ENCODE measurements around the gene ARL10. TPM values are rescaled to one million over a fixed set of nuclear protein-coding genes. Genes with fewer than 3 reads are reported as not detected.

ARL10 gene, protein sequence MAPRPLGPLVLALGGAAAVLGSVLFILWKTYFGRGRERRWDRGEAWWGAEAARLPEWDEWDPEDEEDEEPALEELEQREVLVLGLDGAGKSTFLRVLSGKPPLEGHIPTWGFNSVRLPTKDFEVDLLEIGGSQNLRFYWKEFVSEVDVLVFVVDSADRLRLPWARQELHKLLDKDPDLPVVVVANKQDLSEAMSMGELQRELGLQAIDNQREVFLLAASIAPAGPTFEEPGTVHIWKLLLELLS
- 10 to 100 TPM in 1 of 2 donors, 1 to 10 TPM in 1; 7.5 to 14.0 TPM for total RNA-seq

DNA sequence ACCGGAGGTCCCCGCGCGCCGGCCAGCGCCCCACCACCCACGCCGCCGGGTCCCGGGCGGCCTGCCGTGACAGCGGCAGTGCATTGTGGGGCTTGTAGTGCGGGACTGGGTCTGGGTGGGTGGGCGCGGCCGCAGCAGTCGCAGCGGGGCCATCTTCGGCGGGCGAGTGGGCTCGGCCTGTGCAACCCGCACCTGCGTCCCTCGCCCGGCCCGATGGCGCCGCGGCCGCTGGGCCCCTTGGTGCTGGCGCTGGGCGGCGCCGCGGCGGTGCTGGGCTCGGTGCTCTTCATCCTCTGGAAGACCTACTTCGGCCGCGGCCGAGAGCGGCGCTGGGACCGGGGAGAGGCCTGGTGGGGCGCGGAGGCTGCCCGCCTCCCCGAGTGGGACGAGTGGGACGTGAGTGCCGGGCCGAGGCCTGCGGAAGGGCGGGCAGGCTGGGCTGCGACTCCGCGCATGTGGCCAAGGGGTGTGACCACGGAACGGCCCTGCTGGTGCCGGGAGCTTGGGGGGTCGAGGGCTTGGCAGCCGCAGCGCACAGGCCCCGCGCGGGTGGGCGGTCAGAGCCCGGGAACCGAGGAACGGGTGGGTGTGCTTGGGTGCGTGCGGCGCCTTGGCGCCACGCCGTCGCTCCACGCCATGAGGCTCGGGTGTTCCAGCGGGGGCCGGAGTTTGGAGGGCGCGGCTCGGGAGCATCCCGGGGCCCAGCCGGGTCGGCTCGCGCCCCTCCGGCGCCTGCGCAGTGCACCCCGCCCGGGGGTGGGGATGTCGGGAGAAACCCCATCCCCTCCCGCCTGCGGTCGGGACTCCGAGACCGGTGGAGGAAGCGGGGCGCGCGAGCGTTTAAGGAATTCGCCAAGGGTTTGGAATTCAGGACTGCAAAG, at the start of gene ARL10:
ARL10 (plus strand) TSS at position 137 of the 881 bp plus-strand sequence; CDS start at position 214, 77 bp downstream.
- Mint-ChIP-seq H3K27me3 (ENCODE audit: low read depth) (no peaks in the 10 kb centered on the region), H3K36me3 (ENCODE audit: insufficient read depth in 2 of 2) (peaks cover 5 to 10% of the 10 kb centered on the region in 2 donors), H3K9me3 (no peaks in the 10 kb centered on the region), H3K4me1 (ENCODE audit: low read depth) (peaks cover 28% of the 10 kb centered on the region), H3K4me3 (peak within 1 kb of the TSS; percentile 77 to 78), H3K27ac (peak within 1 kb of the TSS; percentile 60)
- ATAC-seq (replicated peaks in 1 of 2) (peak; percentile 54 to 62), DNase-seq (peak; percentile 75 to 76)

DNA sequence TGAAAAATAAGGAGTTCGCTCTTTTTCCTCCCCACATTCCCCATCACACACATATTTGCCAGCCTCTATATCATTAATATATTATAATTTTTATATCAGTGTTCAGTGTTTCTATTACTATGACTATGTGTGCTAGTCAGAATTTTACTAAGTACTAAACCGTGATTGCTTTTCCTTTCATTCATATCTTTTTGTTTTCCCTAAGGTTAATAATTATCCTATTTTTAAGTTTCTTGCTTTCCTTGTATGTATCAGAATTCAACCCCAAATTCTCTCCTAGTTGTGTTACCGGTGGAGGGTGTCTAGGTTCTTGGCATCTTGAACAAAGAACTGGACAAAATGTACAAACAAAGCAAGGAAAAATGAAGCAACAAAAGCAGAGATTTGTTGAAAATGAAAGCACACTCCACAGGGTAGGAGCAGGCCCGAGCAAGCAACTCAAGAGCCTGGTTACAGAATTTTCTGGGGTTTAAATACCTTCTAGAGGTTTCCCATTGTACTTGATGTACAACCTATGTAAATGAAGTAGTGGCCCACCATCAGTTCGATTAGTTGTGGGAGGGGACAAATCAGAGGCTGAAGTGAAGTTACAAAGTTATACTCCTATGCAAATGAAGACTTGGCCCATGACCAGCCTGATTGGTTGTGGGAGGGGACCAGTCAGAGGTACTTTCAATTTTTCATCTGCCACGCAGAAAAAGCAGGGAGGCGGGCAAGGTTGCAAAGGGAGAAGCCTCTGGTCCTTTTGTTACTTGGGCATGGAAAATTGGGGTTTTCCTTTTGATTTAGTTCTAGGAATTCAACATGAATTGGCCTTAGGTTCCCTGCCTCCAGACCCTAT, 47.5 kb upstream of the ARL10 start:
- H3K36me3 Mint-ChIP-seq (ENCODE audit: insufficient read depth in 2 of 2): peaks cover 0 to 4% of the 10 kb centered on the region in 2 donors
- no peak for ATAC-seq (replicated peaks in 1 of 2)
- H3K4me1 Mint-ChIP-seq (ENCODE audit: low read depth): no peaks in the 10 kb centered on the region
- no peaks in the 10 kb centered on the region for H3K9me3 Mint-ChIP-seq
- H3K27me3 Mint-ChIP-seq (ENCODE audit: low read depth): no peaks in the 10 kb centered on the region
- no peak overlapping the region for H3K4me3 Mint-ChIP-seq
- H3K27ac Mint-ChIP-seq: peak overlapping the region; percentile 38
- no peak for DNase-seq

DNA sequence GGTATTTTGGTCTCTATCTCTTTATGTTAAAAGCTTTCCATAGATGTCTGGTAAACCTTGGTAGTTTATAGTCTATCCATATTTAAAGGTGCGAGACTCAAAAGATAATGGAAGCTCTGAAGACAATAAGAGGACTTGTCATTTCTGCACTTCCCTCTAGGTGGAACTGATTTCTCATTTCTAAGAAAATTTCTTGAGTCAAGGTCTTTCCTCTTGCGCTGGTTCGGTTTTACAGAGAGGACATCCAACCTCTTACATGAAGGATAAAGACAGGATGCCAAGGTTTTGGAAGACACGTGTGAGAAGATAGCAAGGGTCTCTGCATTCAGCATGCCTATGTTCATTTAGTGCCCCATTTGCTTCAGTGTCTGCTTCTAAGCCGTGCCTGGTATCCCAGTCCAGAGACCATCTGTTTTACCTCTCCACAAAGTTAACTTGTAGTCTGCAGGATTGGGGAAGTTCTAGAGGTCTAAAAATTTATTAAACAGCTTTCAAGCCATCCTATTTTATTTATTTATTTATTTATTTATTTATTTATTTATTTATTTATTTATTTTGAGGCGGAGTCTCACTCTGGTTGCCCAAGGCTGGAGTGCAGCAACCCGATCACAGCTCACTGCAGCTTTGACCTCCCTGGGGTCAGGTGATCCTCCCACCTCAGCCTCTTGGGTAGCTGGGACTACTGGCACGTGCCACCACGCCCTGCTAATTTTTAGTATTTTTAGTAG, 45.3 kb upstream of the ARL10 start:
- H3K27ac Mint-ChIP-seq: no peak overlapping the region
- no peak overlapping the region for H3K4me3 Mint-ChIP-seq
- DNase-seq: no peak
- no peaks in the 10 kb centered on the region for H3K27me3 Mint-ChIP-seq (ENCODE audit: low read depth)
- no peaks in the 10 kb centered on the region for H3K9me3 Mint-ChIP-seq
- ATAC-seq (replicated peaks in 1 of 2): no peak
- H3K4me1 Mint-ChIP-seq (ENCODE audit: low read depth): no peaks in the 10 kb centered on the region
- peaks cover 3 to 6% of the 10 kb centered on the region in 2 donors for H3K36me3 Mint-ChIP-seq (ENCODE audit: insufficient read depth in 2 of 2)

DNA sequence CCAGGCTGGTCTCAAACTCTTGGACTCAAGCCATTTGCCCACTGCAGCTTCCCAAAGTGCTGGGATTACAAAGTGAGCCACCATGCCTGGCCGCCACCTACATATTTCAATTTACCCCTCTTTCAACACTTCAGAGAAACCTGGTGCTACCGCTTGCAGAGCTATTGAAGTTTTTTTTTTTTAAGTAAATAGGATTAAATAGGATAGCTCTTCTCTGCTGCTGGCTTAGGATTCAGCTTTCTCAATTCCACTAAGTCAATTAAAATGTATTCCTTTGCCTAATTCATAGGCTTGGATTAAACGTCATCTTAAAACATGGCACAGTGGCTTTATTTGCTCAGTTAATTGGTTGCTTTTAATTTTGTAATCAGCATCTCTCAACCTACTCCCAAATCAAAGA, 44.7 kb upstream of the ARL10 start:
- no peaks in the 10 kb centered on the region for H3K9me3 Mint-ChIP-seq
- ATAC-seq (replicated peaks in 1 of 2): no peak
- DNase-seq: no peak
- H3K27me3 Mint-ChIP-seq (ENCODE audit: low read depth): no peaks in the 10 kb centered on the region
- no peak overlapping the region for H3K4me3 Mint-ChIP-seq
- H3K27ac Mint-ChIP-seq: no peak overlapping the region
- peaks cover 3 to 6% of the 10 kb centered on the region in 2 donors for H3K36me3 Mint-ChIP-seq (ENCODE audit: insufficient read depth in 2 of 2)
- H3K4me1 Mint-ChIP-seq (ENCODE audit: low read depth): no peaks in the 10 kb centered on the region

DNA sequence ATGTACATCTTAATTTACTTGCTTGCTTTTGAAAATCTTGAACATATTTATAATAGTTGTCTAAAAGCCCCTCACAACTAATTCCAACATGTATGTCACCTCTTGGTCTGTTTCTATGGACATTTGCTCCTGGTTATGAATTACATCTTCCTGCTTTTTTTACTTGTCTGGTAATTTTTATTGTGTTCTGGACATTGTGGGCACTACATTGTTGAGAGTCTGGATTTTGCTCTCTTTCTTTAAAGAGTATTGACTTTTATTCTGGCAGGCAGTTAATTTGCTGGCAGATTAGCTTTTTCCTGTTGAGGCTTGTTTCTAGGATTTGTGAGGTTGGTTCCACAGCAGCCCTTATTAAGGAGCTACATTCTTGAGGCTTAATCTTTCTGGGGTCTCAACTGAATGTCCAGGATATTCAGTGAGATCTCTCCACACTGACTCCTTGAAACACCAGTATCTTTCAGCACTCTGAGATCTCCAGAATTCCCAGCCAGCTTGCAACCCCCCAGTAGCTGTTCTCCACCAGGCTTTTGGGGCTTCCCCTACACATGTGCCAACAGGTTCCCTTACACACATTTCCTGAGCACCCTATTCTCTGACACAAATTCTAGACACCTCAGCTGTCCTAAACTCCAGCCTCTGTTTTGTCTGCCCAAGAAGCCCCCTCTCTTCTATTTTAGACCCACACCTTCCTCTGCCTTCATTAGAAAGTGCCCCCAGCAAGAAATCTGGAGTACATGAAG, 31.1 kb upstream of the ARL10 start:
- ATAC-seq (replicated peaks in 1 of 2) (no peak), DNase-seq (no peak)
- Mint-ChIP-seq H3K4me3 (no peak overlapping the region), H3K4me1 (ENCODE audit: low read depth) (no peaks in the 10 kb centered on the region), H3K27ac (no peak overlapping the region), H3K27me3 (ENCODE audit: low read depth) (no peaks in the 10 kb centered on the region), H3K36me3 (ENCODE audit: insufficient read depth in 2 of 2) (peaks cover 12% of the 10 kb centered on the region in 2 donors), H3K9me3 (peaks cover 2 to 4% of the 10 kb centered on the region in 2 donors)

DNA sequence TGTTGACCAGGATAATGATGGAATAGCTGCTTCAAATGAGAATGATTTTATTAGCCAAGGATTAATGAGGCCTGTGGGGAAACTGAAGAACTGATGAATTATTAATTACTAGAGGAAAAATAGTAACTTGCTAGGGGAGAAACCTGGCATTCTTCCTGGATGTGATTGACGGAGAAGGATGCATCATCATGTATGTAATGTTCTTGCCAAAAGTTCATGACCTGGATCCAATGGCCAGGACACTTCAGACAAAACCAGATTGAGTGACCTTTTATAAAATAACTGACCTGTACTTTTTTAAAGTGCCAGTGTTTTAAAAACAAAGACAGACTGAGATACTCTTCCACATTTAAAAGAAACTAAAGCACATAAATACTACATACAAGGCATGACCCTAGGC, 27.4 kb upstream of the ARL10 start:
- peak overlapping the region; percentile 53 for H3K27ac Mint-ChIP-seq
- DNase-seq (no peak), ATAC-seq (replicated peaks in 1 of 2) (no peak)
- H3K4me3 Mint-ChIP-seq: no peak overlapping the region
- H3K36me3 Mint-ChIP-seq (ENCODE audit: insufficient read depth in 2 of 2): peaks cover 9 to 11% of the 10 kb centered on the region in 2 donors
- H3K4me1 Mint-ChIP-seq (ENCODE audit: low read depth): no peaks in the 10 kb centered on the region
- peaks cover 2 to 4% of the 10 kb centered on the region in 2 donors for H3K9me3 Mint-ChIP-seq
- no peaks in the 10 kb centered on the region for H3K27me3 Mint-ChIP-seq (ENCODE audit: low read depth)

DNA sequence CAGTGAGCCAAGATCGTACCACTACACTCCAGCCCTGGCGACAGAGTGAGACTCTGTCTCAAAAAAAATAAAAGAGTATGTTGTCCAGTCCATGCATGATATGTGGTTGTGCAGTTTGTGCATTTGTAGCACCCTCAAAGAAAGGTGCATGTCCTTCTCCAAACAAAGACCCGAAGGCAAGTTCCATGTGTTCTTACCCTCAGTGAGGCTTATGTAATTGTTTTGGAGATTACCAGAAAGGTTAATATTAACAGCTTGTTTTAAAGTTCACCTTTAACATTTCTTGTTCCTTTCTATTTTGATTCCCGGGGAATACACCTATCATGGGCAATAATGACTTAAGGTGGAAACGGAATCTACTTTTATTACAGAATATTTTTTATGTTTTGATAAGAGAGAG, 26.0 kb upstream of the ARL10 start:
- no peak overlapping the region for H3K4me3 Mint-ChIP-seq
- H3K4me1 Mint-ChIP-seq (ENCODE audit: low read depth): no peaks in the 10 kb centered on the region
- no peak overlapping the region for H3K27ac Mint-ChIP-seq
- no peaks in the 10 kb centered on the region for H3K27me3 Mint-ChIP-seq (ENCODE audit: low read depth)
- H3K9me3 Mint-ChIP-seq: no peaks in the 10 kb centered on the region
- H3K36me3 Mint-ChIP-seq (ENCODE audit: insufficient read depth in 2 of 2): peaks cover 3 to 4% of the 10 kb centered on the region in 2 donors
- ATAC-seq (replicated peaks in 1 of 2) (no peak), DNase-seq (no peak)

DNA sequence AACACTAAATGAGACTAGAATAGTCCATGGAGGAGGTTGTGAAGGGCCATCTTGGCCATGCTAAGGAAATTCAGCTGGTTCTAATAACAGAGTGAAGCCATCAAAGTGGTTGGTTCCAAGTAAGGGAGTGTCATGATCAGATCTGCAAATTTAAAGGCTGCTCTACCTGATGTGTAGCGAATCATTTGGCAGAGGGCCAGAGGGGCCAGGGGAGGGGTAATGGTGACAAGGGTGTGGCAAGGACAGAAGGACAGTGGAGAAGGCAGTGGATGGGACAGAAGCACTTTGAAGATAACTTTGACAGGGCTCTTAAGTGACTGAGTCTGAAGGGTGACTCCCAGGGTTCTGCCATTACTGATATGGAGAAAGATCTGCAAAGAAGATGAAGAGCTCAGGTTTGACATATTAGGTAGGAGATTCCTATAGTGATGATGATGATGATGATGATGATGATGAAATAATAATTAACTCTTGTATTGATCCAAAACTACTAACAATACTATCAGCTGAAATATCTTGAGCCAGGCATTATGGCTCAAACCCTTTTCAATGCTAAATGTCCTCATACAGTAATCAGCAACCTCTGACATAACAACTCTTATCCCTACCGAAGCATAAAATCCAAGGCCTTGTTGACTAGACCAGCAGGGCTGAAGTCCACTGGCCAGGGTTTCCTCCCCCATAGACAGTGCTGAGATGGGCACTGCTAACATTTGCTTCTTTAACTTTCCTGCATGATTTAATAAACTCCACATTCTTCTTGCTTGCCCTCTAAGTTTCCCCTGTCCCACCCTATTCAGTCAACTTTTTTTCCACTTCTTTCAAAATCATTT, 23.7 kb upstream of the ARL10 start:
- no peak overlapping the region for H3K4me3 Mint-ChIP-seq
- no peaks in the 10 kb centered on the region for H3K9me3 Mint-ChIP-seq
- no peak overlapping the region for H3K27ac Mint-ChIP-seq
- ATAC-seq (replicated peaks in 1 of 2) (no peak), DNase-seq (no peak)
- no peaks in the 10 kb centered on the region for H3K4me1 Mint-ChIP-seq (ENCODE audit: low read depth)
- H3K36me3 Mint-ChIP-seq (ENCODE audit: insufficient read depth in 2 of 2): no peaks in the 10 kb centered on the region
- no peaks in the 10 kb centered on the region for H3K27me3 Mint-ChIP-seq (ENCODE audit: low read depth)

DNA sequence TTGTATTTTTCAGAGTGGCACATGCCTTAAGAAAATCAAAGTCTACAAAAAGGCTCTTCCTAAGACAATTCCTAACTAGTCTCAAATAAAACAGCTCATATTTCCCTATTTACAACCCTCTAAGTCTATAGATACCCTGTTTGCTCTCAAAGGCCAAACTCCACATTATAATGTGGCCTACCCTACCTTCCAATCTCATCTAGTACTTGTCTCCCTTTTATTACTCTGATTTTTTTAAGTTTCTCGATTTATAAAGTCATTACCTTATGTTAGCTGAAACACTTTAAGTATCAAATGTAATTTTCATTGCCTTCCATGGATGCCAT, 23.2 kb upstream of the ARL10 start:
- H3K4me3 Mint-ChIP-seq: no peak overlapping the region
- no peak for ATAC-seq (replicated peaks in 1 of 2)

DNA sequence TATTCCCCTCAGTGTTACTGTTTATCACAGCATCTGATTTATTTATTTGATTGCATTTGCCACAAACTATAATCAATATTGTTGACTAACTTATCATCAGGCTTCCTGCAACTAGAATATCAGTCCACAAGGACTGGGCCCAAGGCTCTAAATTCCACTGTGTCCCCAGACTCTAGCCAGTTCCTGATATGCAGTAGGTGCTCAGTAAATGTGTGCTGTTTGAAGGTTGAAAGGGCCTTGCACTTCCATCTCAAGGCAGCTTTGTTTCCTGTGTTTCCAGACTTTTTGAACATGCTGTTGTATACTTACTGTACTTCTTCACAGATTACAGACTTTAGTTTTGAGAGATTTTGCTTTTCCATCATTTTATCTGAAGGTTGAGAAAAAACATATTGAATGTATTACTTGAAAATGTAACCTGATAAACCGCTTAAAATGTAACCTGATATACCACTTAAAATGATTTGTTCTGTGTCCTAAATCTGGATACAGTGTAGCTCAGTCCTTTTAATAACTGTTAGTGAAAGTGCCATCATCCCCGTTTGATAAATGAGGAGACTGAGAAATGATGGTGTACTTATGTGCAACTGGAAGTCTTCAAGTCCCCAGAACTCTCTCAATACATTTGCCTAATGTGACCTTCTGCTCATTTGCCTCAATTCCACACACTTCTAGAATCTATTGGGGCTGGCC, 22.4 kb upstream of the ARL10 start:
- Mint-ChIP-seq H3K9me3 (no peaks in the 10 kb centered on the region), H3K27ac (peak overlapping the region; percentile 74), H3K4me3 (no peak overlapping the region), H3K36me3 (ENCODE audit: insufficient read depth in 2 of 2) (no peaks in the 10 kb centered on the region), H3K27me3 (ENCODE audit: low read depth) (no peaks in the 10 kb centered on the region), H3K4me1 (ENCODE audit: low read depth) (no peaks in the 10 kb centered on the region)
- ATAC-seq (replicated peaks in 1 of 2) (no peak), DNase-seq (no peak)

More for the DNA sequence above, 23.2 kb upstream of the ARL10 start:
- Mint-ChIP-seq H3K4me1 (ENCODE audit: low read depth) (no peaks in the 10 kb centered on the region), H3K27ac (no peak overlapping the region), H3K36me3 (ENCODE audit: insufficient read depth in 2 of 2) (no peaks in the 10 kb centered on the region), H3K9me3 (no peaks in the 10 kb centered on the region), H3K27me3 (ENCODE audit: low read depth) (no peaks in the 10 kb centered on the region)
- DNase-seq: no peak

DNA sequence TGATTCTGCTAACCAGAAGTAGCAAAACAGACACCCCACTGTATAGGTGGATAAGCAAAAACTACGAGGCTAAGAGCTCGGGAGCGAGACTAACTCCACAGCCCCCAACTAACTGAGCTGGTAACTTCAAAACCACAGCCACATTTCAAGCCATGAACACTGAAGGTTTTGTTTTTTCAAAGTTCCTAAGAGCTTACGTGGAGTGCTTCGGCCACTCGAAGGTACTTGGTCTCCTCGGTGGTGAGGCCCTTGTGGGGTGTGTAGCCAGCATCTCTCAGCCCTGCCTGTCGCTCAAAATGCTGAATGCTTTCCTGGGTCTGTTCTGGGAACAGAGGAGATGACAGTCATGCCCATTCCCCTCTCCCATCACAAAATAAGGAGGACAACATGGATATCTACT, 14.9 kb upstream of the ARL10 start:
- Mint-ChIP-seq H3K27me3 (ENCODE audit: low read depth) (no peaks in the 10 kb centered on the region), H3K4me3 (no peak overlapping the region), H3K4me1 (ENCODE audit: low read depth) (peaks cover 8% of the 10 kb centered on the region), H3K36me3 (ENCODE audit: insufficient read depth in 2 of 2) (peaks cover 4 to 23% of the 10 kb centered on the region in 2 donors), H3K9me3 (no peaks in the 10 kb centered on the region), H3K27ac (peak overlapping the region; percentile 52)
- ATAC-seq (replicated peaks in 1 of 2) (no peak), DNase-seq (no peak)
